Trophoblast cell (in vitro differentiated cells and primary cell): Measurements from ENCODE around the gene FNBP1.
A peak's percentile ranks its signal among the peaks of the same experiment; 100 is the strongest.
"Not testable (repeated sequence)": the region's sequence is repeated elsewhere in the genome, so short reads cannot be mapped to it uniquely, and the experiment has no call there.

Experiments used
- DNase-seq, 2 donors: peaks; one replicate each; pipeline ENCODE4 v3.0.0-alpha.2; 2016
- H2AFZ ChIP-seq: 2 replicates; pipeline ENCODE4 v1.6.1; 2013; ENCODE audit warnings: low read length, moderate library complexity, mild to moderate bottlenecking; ENCODE audit not compliant: insufficient read depth, poor library complexity
- H2AK5ac ChIP-seq: 2 replicates; pipeline ENCODE4 v1.6.1; 2013; ENCODE audit warnings: mild to moderate bottlenecking, low read length
- H2BK120ac ChIP-seq: 2 replicates; pipeline ENCODE4 v1.6.1; 2013; ENCODE audit warnings: low read length, mild to moderate bottlenecking, moderate library complexity; ENCODE audit not compliant: insufficient read depth, poor library complexity
- H2BK12ac ChIP-seq: 2 replicates; pipeline ENCODE4 v1.6.1; 2013; ENCODE audit warnings: mild to moderate bottlenecking, low read length, moderate library complexity
- H2BK5ac ChIP-seq: 2 replicates; pipeline ENCODE4 v1.6.1; 2013; ENCODE audit warnings: low read length, low read depth, moderate library complexity, mild to moderate bottlenecking; ENCODE audit not compliant: poor library complexity
- H3K14ac ChIP-seq: 2 replicates; pipeline ENCODE4 v1.6.1; 2013; ENCODE audit warnings: mild to moderate bottlenecking, low read length
- H3K18ac ChIP-seq: 2 replicates; pipeline ENCODE4 v1.6.1; 2013; ENCODE audit warnings: mild to moderate bottlenecking, low read length
- H3K23ac ChIP-seq: 2 replicates; pipeline ENCODE4 v1.6.1; 2013; ENCODE audit warnings: low read length
- H3K27ac ChIP-seq: 2 replicates; pipeline ENCODE4 v1.5.1; 2013; ENCODE audit warnings: low read depth, mild to moderate bottlenecking, inconsistent platforms, low read length, moderate library complexity
- H3K27me3 ChIP-seq: 2 replicates; pipeline ENCODE4 v1.6.1; 2013; ENCODE audit warnings: inconsistent platforms, mild to moderate bottlenecking, low read length, moderate library complexity; ENCODE audit not compliant: insufficient read depth
- H3K36me3 ChIP-seq, 2 experiments: 1 replicate in 1 of 2; 2 replicates in 1 of 2; pipeline ENCODE4 v1.6.1; 2013; ENCODE audit warnings: low read length in 2 of 2, mild to moderate bottlenecking in 2 of 2, moderate library complexity in 1 of 2; ENCODE audit not compliant: insufficient read depth in 2 of 2, control insufficient read depth in 1 of 2
- H3K4ac ChIP-seq: 2 replicates; pipeline ENCODE4 v1.6.1; 2013; ENCODE audit warnings: low read depth, mild to moderate bottlenecking, low read length, moderate library complexity
- H3K4me1 ChIP-seq, 2 experiments: 1 replicate in 1 of 2; 2 replicates in 1 of 2; pipeline ENCODE4 v1.6.1; 2013; ENCODE audit warnings: low read length in 2 of 2, mild to moderate bottlenecking in 2 of 2, moderate library complexity in 1 of 2; ENCODE audit not compliant: insufficient read depth in 2 of 2, control insufficient read depth in 1 of 2
- H3K4me2 ChIP-seq: 2 replicates; pipeline ENCODE4 v1.6.1; 2013; ENCODE audit warnings: inconsistent platforms, mild to moderate bottlenecking, low read length, moderate library complexity
- H3K4me3 ChIP-seq: 2 replicates; pipeline ENCODE4 v1.5.1; 2013; ENCODE audit warnings: mild to moderate bottlenecking, low read depth, low read length, inconsistent platforms
- H3K79me1 ChIP-seq: one replicate; pipeline ENCODE4 v1.6.1; 2013; ENCODE audit warnings: low read length
- H3K79me2 ChIP-seq: 2 replicates; pipeline ENCODE4 v1.6.1; 2013; ENCODE audit warnings: low read length, mild to moderate bottlenecking; ENCODE audit not compliant: control insufficient read depth, insufficient read depth, poor library complexity
- H3K9ac ChIP-seq: 2 replicates; pipeline ENCODE4 v1.6.1; 2013; ENCODE audit warnings: mild to moderate bottlenecking, low read length
- H3K9me3 ChIP-seq: 2 replicates; pipeline ENCODE4 v1.6.1; 2013; ENCODE audit warnings: low read depth, mild to moderate bottlenecking, control low read depth, inconsistent platforms, low read length; ENCODE audit not compliant: insufficient read depth
- H4K12ac ChIP-seq: 2 replicates; pipeline ENCODE4 v1.6.1; 2013; ENCODE audit warnings: low read depth, mild to moderate bottlenecking, low read length, moderate library complexity
- H4K8ac ChIP-seq: 2 replicates; pipeline ENCODE4 v1.6.1; 2013; ENCODE audit warnings: low read depth, mild to moderate bottlenecking, low read length, moderate library complexity
- H4K91ac ChIP-seq: one replicate; pipeline ENCODE4 v1.6.1; 2013; ENCODE audit warnings: low read depth, mild to moderate bottlenecking, low read length, moderate library complexity
- WGBS: extraction: QIAGEN DNeasy Blood & Tissue Kit; methylation state at CpG from one replicate; pipeline ENCODE4 v1.1.7; 2013; ENCODE audit warnings: missing lambda C conversion rate; ENCODE audit not compliant: insufficient read length, insufficient coverage; ENCODE audit errors: extremely low coverage; 5-methylcytosine and 5-hydroxymethylcytosine counted together

The FNBP1 gene

DNA sequence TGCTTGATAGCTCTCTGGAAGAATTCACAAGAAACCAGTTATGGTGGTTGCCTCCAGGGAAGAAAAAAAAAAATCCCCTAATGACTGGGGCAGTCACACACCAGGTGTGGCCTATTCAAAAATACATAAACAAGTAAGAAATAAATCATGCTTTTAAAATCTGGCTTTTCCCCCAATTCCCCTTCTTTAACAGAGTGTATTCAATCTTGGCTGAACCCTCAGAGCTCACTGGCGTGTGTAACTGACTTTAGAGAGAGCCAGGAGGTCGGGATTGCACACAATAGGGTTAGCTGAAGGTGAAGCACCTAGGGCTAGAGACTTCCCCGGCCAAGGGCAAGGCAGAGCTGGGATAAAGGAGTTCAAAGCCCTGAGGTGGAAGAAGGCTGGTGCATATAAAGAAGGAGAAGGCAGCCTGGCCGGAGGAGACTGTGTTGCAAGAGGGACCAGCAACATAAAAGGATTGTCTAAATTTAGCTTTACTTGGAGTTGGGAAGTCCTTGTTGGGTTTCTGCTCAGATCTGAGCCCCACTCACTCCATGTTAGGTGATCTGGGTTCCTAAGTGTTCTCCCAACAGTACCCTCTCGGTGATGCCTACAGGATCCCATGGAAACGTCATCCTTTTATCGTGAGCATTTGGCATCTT is 19.7 kb downstream of the FNBP1 start:
- Histone ChIP-seq H3K27me3 (no peaks in the 10 kb centered on the region), H2AFZ (no peak overlapping the region), H3K9ac (no peak overlapping the region), H3K79me1 (no peaks in the 10 kb centered on the region), H3K14ac (no peak overlapping the region), H2BK12ac (no peak overlapping the region), H3K4me3 (no peak overlapping the region), H3K4me1 (peaks cover 2 to 7% of the 10 kb centered on the region in 2 experiments), H3K18ac (peak overlapping the region; percentile 71), H4K91ac (peak overlapping the region; percentile 37), H2AK5ac (peak overlapping the region; percentile 83), H2BK5ac (no peak overlapping the region), H3K36me3 (peaks cover 0 to 3% of the 10 kb centered on the region in 2 experiments), H2BK120ac (no peak overlapping the region), H3K9me3 (peaks cover 1% of the 10 kb centered on the region), H3K23ac (no peak overlapping the region), H3K4ac (no peak overlapping the region), H3K27ac (no peak overlapping the region), H3K79me2 (no peaks in the 10 kb centered on the region), H4K12ac (no peak overlapping the region), H4K8ac (peak overlapping the region; percentile 42), H3K4me2 (no peak overlapping the region)
- WGBS, result no CpG with 5 or more reads among the region's 7 CpGs
- DNase-seq, result peak; percentile 60 to 85

- no peak overlapping the region for H2BK5ac ChIP-seq
- WGBS, result no CpG with 5 or more reads among the region's 8 CpGs
- H4K8ac ChIP-seq, result no peak overlapping the region
Observed at GRCh38 chr9:130022566-130023143, 20.3 kb downstream of the FNBP1 start.

DNA sequence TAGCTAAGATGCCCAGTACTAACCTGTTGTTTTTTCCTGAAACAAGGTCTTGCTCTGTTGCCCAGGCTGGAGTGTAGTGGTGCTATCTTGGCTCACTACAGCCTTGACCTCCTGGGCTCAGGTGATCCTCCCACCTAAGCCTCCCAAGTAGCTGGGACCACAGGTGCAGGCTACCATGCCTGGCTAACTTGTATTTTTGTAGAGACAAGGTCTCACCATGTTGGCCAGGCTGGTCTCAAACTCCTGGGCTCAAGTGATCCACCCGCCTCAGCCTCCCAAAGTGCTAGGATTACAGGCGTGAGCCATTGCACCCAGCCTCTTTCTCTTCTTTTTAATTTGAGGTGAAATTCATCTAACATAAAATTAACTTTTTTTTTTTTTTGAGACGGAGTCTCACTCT is 21.1 kb downstream of the FNBP1 start:
- H3K23ac ChIP-seq, H4K91ac ChIP-seq, H3K79me1 ChIP-seq, H3K4ac ChIP-seq, DNase-seq, H2BK120ac ChIP-seq, H3K4me3 ChIP-seq, H3K14ac ChIP-seq, H3K9me3 ChIP-seq, H3K79me2 ChIP-seq, H2AFZ ChIP-seq, H2BK12ac ChIP-seq, H2BK5ac ChIP-seq, H4K12ac ChIP-seq, H4K8ac ChIP-seq, H3K4me1 ChIP-seq, H3K27ac ChIP-seq, H2AK5ac ChIP-seq, H3K36me3 ChIP-seq, H3K27me3 ChIP-seq, H3K4me2 ChIP-seq, H3K9ac ChIP-seq: not testable (repeated sequence)
- H3K18ac ChIP-seq, result peak overlapping the region; percentile 71
- no CpG with 5 or more reads among the region's 3 CpGs for WGBS

More at GRCh38 chr9:130022566-130023143, 20.3 kb downstream of the FNBP1 start:
- H3K27me3 ChIP-seq, result no peaks in the 10 kb centered on the region
- no peak overlapping the region for H3K4me2 ChIP-seq
- peaks cover 1% of the 10 kb centered on the region for H3K9me3 ChIP-seq
- no peak overlapping the region for H2AFZ ChIP-seq
- no peaks in the 10 kb centered on the region for H3K79me2 ChIP-seq
- H3K4ac ChIP-seq, result no peak overlapping the region
- H3K18ac ChIP-seq, result no peak overlapping the region
- H3K4me3 ChIP-seq, result no peak overlapping the region
- peaks cover 2 to 7% of the 10 kb centered on the region in 2 experiments for H3K4me1 ChIP-seq
- no peak overlapping the region for H2BK12ac ChIP-seq
- no peak overlapping the region for H3K23ac ChIP-seq
- no peak overlapping the region for H3K9ac ChIP-seq
- H2BK120ac ChIP-seq, result no peak overlapping the region
- DNase-seq, result no peak
- no peak overlapping the region for H2AK5ac ChIP-seq
- no peak overlapping the region for H4K12ac ChIP-seq
- H3K27ac ChIP-seq, result no peak overlapping the region
- H3K14ac ChIP-seq, result no peak overlapping the region
- peaks cover 0 to 3% of the 10 kb centered on the region in 2 experiments for H3K36me3 ChIP-seq
- H3K79me1 ChIP-seq, result no peaks in the 10 kb centered on the region
- H4K91ac ChIP-seq, result no peak overlapping the region

DNA sequence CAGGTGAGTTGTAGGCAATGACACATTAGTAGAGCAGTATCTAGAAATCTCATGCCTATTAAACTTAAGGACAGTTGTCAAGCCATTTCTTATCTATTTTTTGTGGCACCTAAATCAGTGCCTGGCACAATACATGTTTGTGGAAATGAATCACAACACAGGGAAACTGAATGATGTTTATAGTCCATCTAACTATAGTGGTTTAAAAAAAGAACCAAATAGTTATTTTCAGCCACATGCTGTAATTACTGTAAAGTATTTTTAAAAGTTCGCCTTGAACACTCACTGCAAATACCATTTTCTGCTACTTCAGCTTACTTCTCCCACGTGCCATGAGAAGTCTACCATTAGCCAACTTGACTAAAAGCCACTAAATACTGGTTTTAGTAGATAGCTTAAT is 21.9 kb downstream of the FNBP1 start:
- Histone ChIP-seq H3K27ac (no peak overlapping the region), H3K9ac (no peak overlapping the region), H3K4ac (no peak overlapping the region), H3K79me1 (no peaks in the 10 kb centered on the region), H4K8ac (no peak overlapping the region), H3K23ac (no peak overlapping the region), H3K4me2 (no peak overlapping the region), H2BK5ac (no peak overlapping the region), H3K4me3 (no peak overlapping the region), H3K79me2 (no peaks in the 10 kb centered on the region), H2BK120ac (no peak overlapping the region), H3K18ac (no peak overlapping the region), H3K36me3 (peaks cover 0 to 3% of the 10 kb centered on the region in 2 experiments), H2AK5ac (no peak overlapping the region), H3K14ac (no peak overlapping the region), H4K91ac (no peak overlapping the region), H3K27me3 (no peaks in the 10 kb centered on the region), H2BK12ac (no peak overlapping the region), H4K12ac (no peak overlapping the region), H2AFZ (no peak overlapping the region), H3K9me3 (peaks cover 1% of the 10 kb centered on the region), H3K4me1 (peaks cover 2 to 7% of the 10 kb centered on the region in 2 experiments)
- DNase-seq, result no peak
- no CpG with 5 or more reads among the region's 2 CpGs for WGBS
